SK-N-SH treated with all-trans-retinoic acid at 6 μM for 48 hours (cell line): Measurements from ENCODE around the gene ELFN1.

Experiments
- ATAC-seq: fragments of 200-7000 bp; cut with Tn5 transposase; 3 replicates; pipeline ENCODE4 v1.9.1; 2020; ENCODE audit warnings: mild to moderate bottlenecking, moderate library complexity
- ARNTL ChIP-seq: fragments of 450-650 bp; formaldehyde crosslinking; IDR thresholded peaks from 2 replicates; pipeline ENCODE4 v1.5.0; 2020; ENCODE audit warnings: low read depth, mild to moderate bottlenecking, moderate library complexity, borderline replicate concordance
- CREB5 ChIP-seq: fragments of 250-450 bp; sonication (Bioruptor Pico); IDR thresholded peaks from 2 replicates; pipeline ENCODE4 v1.5.1; 2020; ENCODE audit warnings: low read depth, mild to moderate bottlenecking, moderate library complexity
- CSDC2 ChIP-seq: fragments of 250-450 bp; sonication (Bioruptor Pico); IDR thresholded peaks from 2 replicates; pipeline ENCODE4 v1.5.0; 2020; ENCODE audit warnings: mild to moderate bottlenecking, moderate library complexity
- CSRNP3 ChIP-seq: fragments of 250-450 bp; sonication (Bioruptor Pico); IDR thresholded peaks from 2 replicates; pipeline ENCODE4 v1.5.1; 2021; ENCODE audit warnings: mild to moderate bottlenecking, moderate library complexity
- ESRRG ChIP-seq: fragments of 250-450 bp; sonication (Bioruptor Pico); IDR thresholded peaks from 2 replicates; pipeline ENCODE4 v1.6.1; 2021; ENCODE audit warnings: mild to moderate bottlenecking
- GLIS3 ChIP-seq: fragments of 250-450 bp; sonication (Bioruptor Pico); IDR thresholded peaks from 2 replicates; pipeline ENCODE4 v1.5.0; 2020; ENCODE audit warnings: mild to moderate bottlenecking, moderate library complexity
- ISL1 ChIP-seq: fragments of 250-450 bp; sonication (Bioruptor Pico); IDR thresholded peaks from 2 replicates; pipeline ENCODE4 v2.1.2; 2022; ENCODE audit warnings: mild to moderate bottlenecking, moderate library complexity
- OSR1 ChIP-seq: fragments of 250-450 bp; sonication (Bioruptor Pico); IDR thresholded peaks from 2 replicates; pipeline ENCODE4 v1.8.0; 2022; ENCODE audit warnings: moderate library complexity, mild to moderate bottlenecking, inconsistent platforms
- POU6F1 ChIP-seq: fragments of 250-450 bp; sonication (Bioruptor Pico); IDR thresholded peaks from 2 replicates; pipeline ENCODE4 v1.8.0; 2021; ENCODE audit warnings: low read depth, mild to moderate bottlenecking, moderate library complexity, borderline replicate concordance
- PPARA ChIP-seq: fragments of 250-450 bp; sonication (Bioruptor Pico); IDR thresholded peaks from 2 replicates; pipeline ENCODE4 v1.5.0; 2020; ENCODE audit warnings: mild to moderate bottlenecking, borderline replicate concordance
- RARB ChIP-seq: fragments of 250-450 bp; sonication (Bioruptor Pico); IDR thresholded peaks from 2 replicates; pipeline ENCODE4 v1.8.0; 2021; ENCODE audit warnings: mild to moderate bottlenecking, moderate library complexity
- SNAI2 ChIP-seq: fragments of 250-450 bp; sonication (Bioruptor Pico); IDR thresholded peaks from 2 replicates; pipeline ENCODE4 v1.5.0; 2020; ENCODE audit warnings: mild to moderate bottlenecking, moderate library complexity
- TCF4 ChIP-seq: fragments of 250-450 bp; sonication (Bioruptor Pico); IDR thresholded peaks from 2 replicates; pipeline ENCODE4 v1.8.0; 2021; ENCODE audit warnings: mild to moderate bottlenecking, moderate library complexity, borderline replicate concordance
- TOX ChIP-seq: fragments of 250-450 bp; sonication (Bioruptor Pico); IDR thresholded peaks from 2 replicates; pipeline ENCODE4 v1.8.0; 2021; ENCODE audit warnings: mild to moderate bottlenecking, moderate library complexity, borderline replicate concordance
- TSHZ2 ChIP-seq: fragments of 250-450 bp; sonication (Bioruptor Pico); IDR thresholded peaks from 2 replicates; pipeline ENCODE4 v1.5.0; 2020; ENCODE audit warnings: mild to moderate bottlenecking, moderate library complexity
- ZC3H10 ChIP-seq: fragments of 250-450 bp; sonication (Bioruptor Pico); IDR thresholded peaks from 2 replicates; pipeline ENCODE4 v1.5.1; 2021; ENCODE audit warnings: mild to moderate bottlenecking, moderate library complexity
- ZFP30 ChIP-seq: fragments of 450-650 bp; formaldehyde crosslinking; IDR thresholded peaks from 2 replicates; pipeline ENCODE4 v1.5.0; 2022; ENCODE audit warnings: mild to moderate bottlenecking, moderate library complexity
- ZNF565 ChIP-seq: fragments of 450-650 bp; formaldehyde crosslinking; conservative IDR thresholded peaks from 2 replicates; pipeline ENCODE4 v1.5.0; 2020; ENCODE audit warnings: low read depth, mild to moderate bottlenecking, moderate library complexity
- ZNF70 ChIP-seq: fragments of 450-650 bp; formaldehyde crosslinking; IDR thresholded peaks from 2 replicates; pipeline ENCODE4 v1.5.0; 2020; ENCODE audit warnings: mild to moderate bottlenecking, moderate library complexity
- ZNF8 ChIP-seq: fragments of 450-650 bp; formaldehyde crosslinking; IDR thresholded peaks from 2 replicates; pipeline ENCODE4 v1.5.0; 2020; ENCODE audit warnings: mild to moderate bottlenecking, moderate library complexity

Gene ELFN1

GRCh38 chr7:1640376-1641172 is 29.5 kb upstream of the ELFN1 start (continued):
- no peak for TF ChIP-seq RARB
- no peak for TF ChIP-seq GLIS3 (CRISPR knock-in tag)
- no peak for TF ChIP-seq ZFP30 (CRISPR knock-in tag)
- TF ChIP-seq SNAI2 (CRISPR knock-in tag), result no peak
- TF ChIP-seq ZNF70 (CRISPR knock-in tag), result no peak
- TF ChIP-seq TCF4 (CRISPR knock-in tag), result no peak
- no peak for TF ChIP-seq ARNTL (CRISPR knock-in tag)
- TF ChIP-seq OSR1 (CRISPR knock-in tag), result no peak
- TF ChIP-seq ESRRG (CRISPR knock-in tag), result no peak
- TF ChIP-seq TOX, result no peak
- TF ChIP-seq CSDC2 (CRISPR knock-in tag), result no peak

- TF ChIP-seq CSRNP3 (CRISPR knock-in tag) (no peak), PPARA (CRISPR knock-in tag) (no peak), ZNF8 (CRISPR knock-in tag) (no peak), ZC3H10 (no peak), RARB (no peak), CREB5 (CRISPR knock-in tag) (no peak), ZNF565 (CRISPR knock-in tag) (no peak), TOX (no peak), TCF4 (CRISPR knock-in tag) (no peak), TSHZ2 (CRISPR knock-in tag) (no peak)
- no peak for ATAC-seq
These were observed 28.9 kb upstream of the ELFN1 start for GRCh38 chr7:1641173-1641572.

GRCh38 chr7:1641661-1642260 is 28.3 kb upstream of the ELFN1 start:
- TF ChIP-seq POU6F1 (CRISPR knock-in tag) (no peak), GLIS3 (CRISPR knock-in tag) (no peak), ZC3H10 (no peak), TSHZ2 (CRISPR knock-in tag) (no peak), ESRRG (CRISPR knock-in tag) (no peak), ZNF70 (CRISPR knock-in tag) (no peak), CREB5 (CRISPR knock-in tag) (no peak), RARB (no peak), ZFP30 (CRISPR knock-in tag) (no peak), ZNF565 (CRISPR knock-in tag) (no peak), ISL1 (no peak), TOX (no peak), SNAI2 (CRISPR knock-in tag) (no peak), ARNTL (CRISPR knock-in tag) (no peak), OSR1 (CRISPR knock-in tag) (no peak), CSDC2 (CRISPR knock-in tag) (no peak)
- TF ChIP-seq, all 23 proteins: peak for 0
- ATAC-seq, result no peak
